GM19240 (cell line): Measurements from ENCODE around the gene GDF15.

ENCODE experiments used
- DNase-seq: peaks from one replicate; pipeline ENCODE4 v3.0.0; 2011; ENCODE audit warnings: low spot score; ENCODE audit not compliant: insufficient read length

GDF15 gene

DNA sequence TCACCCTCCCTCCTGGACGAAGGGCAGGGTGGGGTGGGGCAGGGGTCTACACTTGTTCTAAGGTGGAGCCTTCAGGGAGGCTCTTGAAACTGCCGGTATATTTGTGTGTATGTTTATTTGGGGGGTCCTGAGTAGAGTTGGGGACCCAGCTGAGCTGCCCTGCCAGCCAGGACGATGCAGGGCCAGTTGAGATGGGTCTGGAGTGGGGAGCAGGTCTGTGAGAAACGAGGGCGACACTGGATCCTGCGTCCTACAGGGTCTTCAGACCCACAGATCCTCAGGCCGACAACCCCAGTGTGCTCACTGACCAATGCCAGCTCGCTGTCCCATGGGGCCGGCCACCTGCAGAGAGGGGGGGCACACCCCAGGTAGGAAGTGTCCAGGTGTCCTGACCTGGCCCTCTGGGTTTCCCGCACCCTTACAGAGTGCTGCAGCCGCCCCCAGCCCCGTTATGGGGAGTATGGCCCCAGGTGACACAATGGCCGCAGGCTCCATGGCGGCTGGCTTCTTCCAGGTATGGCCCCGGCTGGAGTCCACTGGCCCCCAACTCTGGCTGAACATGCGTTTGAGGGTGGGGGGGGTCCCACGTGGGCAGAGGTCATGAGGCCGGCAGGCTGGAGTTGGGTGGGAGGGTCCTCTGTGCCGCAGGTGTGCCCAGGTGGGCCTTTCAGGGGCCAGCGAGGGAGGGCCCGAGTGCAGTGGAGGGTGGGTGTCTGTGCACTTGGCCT is 44.6 kb downstream of the GDF15 start:
- no peak for DNase-seq

- no peak for DNase-seq
Observed at GRCh38 chr19:18431351-18432197, 45.6 kb downstream of the GDF15 start.

DNA sequence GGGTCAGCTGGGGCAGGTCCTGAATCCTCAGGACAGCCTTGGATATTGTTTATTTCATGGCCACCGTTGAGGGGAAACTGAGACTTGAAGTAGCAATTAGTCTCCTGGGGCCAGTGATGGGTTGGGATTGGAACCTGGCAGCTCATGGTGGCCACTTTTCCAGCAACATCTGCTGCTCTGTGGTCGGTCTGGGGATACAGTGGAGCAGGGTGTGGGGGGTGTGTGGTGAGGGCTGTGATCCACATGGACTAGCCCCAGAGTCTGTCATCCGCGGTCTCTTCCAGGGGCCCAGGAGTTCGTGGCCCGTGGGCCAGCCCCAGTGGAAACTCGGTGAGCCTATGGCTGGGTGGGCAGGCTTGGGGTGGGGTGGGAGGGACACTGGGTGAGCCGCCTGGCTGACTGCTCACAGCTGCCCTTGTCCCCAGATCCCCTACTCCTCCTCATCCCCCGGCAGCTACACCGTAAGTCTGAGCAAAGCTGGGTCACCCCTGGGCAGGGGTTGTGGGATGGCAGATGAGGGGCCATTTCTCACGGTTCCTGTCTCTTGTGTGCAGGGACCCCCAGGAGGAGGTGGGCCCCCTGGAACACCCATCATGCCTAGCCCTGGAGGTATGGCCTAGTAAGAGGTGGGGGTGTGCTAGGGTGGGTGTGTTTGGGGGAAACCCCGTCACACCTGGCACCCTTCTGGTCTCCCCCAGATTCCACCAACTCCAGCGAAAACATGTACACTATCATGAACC is 46.5 kb downstream of the GDF15 start:
- no peak for DNase-seq

DNA sequence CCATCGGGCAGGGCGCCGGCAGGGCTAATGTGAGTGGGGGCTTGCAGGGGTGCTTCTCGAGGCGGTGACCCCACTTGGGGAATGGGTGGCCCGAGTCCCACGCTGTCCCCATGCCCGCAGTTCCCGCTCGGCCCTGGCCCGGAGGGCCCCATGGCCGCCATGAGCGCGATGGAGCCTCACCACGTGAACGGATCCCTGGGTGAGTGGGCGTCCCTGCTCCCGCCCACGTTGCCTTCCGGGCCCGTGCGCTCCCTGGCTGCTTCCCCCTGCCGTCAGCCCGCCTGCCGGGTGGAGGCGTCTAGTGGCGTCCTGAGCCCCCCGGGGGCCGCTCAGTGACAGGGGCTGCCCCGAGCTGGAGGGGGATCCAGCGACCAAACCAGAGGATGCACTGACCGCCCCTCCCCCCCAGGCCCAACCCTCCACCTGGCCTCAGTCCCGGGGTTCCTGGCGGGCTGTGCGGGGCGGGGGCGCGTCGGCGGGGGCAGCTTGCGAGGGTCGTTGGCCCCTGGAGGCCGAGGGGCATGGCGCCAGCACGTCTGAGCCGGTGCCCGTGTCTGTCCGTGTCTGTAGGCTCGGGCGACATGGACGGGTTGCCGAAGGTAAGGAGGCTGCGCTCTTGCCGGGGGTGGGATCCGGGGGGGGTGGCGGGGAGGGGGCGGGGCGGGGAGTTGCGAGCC is 47.2 kb downstream of the GDF15 start:
- DNase-seq = no peak

DNA sequence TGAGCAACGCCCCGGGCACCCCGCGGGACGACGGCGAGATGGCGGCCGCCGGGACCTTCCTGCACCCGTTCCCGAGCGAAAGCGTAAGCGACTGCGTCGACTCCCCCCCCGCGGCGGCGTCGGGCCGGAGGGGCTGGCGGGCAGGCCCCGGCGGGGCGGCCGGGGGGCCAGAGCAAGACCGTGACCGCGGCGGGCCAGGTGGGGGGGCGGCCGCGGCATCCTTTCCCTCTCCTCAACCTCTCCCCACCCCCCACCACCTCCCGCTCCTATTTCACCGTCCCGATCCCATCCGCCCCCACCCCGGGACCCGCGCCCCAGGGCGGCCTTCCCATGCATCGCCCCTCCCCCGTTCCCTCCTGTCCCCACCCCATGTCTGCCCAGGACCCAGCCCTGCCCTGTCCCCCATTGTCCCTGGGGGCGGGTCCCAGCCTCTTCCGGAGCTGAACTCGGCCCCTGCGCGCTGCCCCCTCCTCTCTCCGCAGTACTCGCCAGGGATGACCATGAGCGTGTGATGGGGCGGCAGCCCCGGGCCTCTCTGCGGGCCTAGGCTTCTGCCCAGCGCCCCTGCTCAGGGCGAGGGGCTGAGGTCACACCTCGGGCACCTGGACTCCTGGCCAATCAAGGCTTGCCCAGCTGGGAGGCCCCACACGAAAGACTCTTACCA is 47.9 kb downstream of the GDF15 start:
- no peak for DNase-seq

- DNase-seq = no peak
Observed at GRCh38 chr19:18434411-18435175, 48.6 kb downstream of the GDF15 start.

DNA sequence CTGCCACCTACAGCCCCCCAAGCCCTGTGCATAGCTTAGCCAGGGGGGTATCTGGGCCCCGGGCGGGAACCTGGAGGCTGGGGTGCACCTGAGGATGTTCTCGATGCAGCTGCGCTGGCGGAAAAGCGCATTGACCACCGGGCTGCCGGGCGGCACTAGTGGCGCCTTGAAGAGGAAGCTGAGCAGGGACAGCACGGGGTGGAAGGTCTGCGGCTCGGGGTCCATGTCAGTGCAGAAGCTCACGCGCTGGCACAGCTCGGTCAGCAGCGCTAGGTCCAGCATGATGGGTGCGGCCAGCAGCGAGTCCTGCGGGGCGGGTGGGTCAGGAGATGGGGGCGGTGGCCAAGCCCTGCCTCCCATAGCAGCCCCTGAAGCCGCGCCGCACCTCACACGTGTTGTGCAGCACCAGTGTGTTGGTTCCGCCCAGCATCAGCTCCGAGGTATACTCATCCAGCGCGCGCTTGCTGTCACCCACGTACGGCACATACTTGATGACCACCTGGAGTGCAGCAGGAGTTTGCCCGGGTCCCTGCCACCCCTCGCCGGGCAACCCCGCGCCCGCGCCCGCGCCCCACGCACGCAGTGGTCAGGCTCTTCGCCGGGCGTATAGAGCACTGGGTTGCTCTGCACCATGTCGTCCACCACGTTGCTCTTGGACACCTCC is 49.4 kb downstream of the GDF15 start:
- no peak for DNase-seq

GRCh38 chr19:18435842-18436670 is 50.1 kb downstream of the GDF15 start:
- no peak for DNase-seq

DNA sequence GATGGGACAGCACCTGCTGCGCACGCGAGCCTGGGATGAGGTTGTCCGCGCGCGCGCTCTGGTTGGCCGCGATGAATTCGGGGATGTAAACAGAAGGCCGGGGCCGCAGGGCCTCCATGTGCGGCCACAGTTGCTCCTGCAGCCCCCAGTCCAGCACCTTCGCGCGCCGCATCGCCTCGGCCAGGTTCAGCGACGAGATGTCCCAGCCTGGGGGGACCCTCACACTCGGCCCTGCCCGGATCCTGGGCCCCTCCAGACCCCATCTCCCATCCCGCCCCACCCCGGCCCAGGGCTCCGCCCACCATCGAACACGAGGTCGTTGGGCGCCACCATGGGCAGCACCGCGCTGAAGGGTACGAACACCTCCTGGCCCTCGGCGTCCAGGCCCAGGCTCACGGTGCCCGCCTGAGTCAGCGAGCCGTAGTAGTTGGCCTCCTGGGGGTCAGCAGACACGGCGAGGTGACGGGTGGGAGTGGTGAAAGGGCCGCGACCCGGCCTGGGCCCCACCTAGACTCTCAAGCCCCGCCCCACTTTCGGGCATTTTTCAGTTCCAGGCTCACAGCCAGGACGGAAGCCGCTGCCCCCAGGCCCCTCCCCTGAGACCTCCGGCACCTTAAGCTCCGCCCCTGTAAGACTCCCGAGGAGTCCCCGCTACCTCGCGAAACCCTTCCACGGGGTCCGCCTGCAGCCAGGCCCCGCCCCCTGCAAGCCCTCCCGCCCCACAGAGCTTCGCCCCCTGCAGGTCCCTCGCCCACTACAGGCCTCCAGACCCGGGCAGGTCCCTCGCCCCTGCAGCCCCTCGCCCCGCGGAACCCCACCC is 50.9 kb downstream of the GDF15 start:
- peak; percentile 96 for DNase-seq

DNA sequence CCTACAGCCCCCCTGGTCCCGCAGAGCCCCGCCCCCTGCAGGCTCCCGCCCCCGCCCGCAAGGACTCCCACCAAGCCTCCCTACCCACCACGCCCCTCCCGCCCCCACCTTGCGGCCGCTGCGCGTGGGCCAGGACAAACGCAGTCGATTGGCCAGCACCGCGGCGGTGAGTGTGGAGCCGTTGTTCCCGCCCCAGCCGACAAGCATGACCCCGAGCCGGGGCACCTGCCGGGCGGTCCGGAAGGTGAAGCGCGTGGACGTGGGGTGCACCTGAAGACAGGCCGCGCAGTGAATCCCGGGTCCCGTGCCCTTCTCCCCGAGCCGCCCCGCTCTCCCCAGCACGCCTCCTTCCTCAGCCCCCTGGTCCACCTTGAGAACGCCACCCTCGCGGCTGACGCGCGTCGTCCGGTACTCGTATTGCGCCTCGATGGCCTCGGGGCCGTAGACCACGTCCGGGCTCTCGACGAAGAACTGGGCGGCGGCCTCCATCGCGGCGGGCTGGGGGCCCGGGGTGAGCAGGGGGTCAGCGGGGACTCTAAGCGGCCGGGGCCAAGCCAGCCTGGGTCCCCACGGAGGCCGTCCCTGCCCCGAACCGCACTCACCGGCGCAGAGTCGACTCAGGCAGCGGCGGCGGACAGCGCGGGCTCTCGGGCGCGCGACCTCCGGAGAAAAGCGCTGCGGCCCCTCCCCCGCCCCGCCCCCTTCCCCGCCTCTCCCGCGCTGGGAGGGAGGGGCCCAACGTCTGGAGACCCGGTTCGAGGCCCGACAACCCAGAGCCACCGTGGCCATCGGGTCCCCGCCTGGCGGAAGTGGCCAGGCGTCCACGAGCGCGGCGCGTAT is 51.8 kb downstream of the GDF15 start, which contains the start of gene ISYNA1:
Gene ISYNA1 (minus strand): TSS at position 643 of the 840 bp plus-strand sequence. CDS start 154 bp downstream, at position 489.
- no peak for DNase-seq

DNA sequence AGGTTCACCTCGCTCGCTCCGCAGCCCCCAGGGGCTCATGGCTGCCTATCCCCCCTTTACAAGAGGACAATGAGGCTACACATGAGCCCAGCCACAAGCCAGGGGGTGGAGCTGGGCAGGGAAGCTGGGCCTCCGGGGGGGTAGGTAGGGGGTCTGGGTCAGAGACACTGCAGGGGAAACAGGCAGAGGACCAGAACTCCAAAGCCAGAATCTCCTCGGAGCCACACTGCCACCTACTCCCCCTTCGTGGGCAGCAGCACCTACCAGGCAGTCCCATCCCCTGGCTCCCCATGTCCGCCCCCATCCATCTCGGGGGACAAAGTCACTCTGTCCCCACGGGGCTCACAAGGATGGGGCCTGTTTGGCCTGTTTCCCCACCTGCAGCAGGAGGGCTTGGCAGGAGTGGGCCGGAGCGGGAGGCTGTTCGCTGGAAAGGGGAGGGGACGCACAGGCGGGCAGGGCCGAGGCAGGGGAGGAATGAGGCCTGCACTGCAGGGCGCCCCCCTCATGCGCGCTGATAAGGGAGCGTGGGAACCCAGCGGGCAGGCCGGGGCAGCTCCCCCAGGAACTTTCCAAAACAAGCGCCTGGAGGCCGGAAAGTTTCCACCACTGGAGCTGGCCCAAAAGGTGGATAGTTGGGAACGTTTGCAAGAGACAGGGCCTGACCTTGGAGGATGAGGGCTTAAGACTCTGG is 52.5 kb downstream of the GDF15 start:
- DNase-seq = no peak
